B cell (primary cell): ENCODE data around the gene PHOSPHO1.

Experiments used
- CTCF ChIP-seq: fragments of 200-600 bp; IDR thresholded peaks from one replicate; pipeline ENCODE4 v1.8.0; 2022; ENCODE audit warnings: antibody characterized with exemption, mild to moderate bottlenecking
- EZH2 ChIP-seq: IDR thresholded peaks from 2 replicates; pipeline ENCODE4 v1.6.1; 2012; ENCODE audit warnings: borderline replicate concordance, low read depth, mild to moderate bottlenecking, moderate library complexity, low read length; ENCODE audit not compliant: insufficient read depth, poor library complexity, severe bottlenecking

GRCh38 chr17:49229076-49229804 lies 1.3 kb downstream of the PHOSPHO1 start:
- TF ChIP-seq CTCF: no peak
- no peak for TF ChIP-seq EZH2
